HG03442 (cell line): Measurements from ENCODE around the gene HS3ST5.
"Not testable (repeated sequence)": the region's sequence is repeated elsewhere in the genome, so short reads cannot be mapped to it uniquely, and the experiment has no call there.

Experiments
- ATAC-seq: cut with Tn5 transposase; IDR thresholded peaks from one replicate; pipeline ENCODE4 v1.9.1; 2021; ENCODE audit warnings: mild to moderate bottlenecking, moderate library complexity; ENCODE audit not compliant: unreplicated experiment

HS3ST5 gene

GRCh38 chr6:114108119-114109002 lies 234.5 kb downstream of the HS3ST5 start:
- ATAC-seq, result peak; percentile 74

GRCh38 chr6:114106020-114106419 lies 236.8 kb downstream of the HS3ST5 start:
- ATAC-seq, result no peak

DNA sequence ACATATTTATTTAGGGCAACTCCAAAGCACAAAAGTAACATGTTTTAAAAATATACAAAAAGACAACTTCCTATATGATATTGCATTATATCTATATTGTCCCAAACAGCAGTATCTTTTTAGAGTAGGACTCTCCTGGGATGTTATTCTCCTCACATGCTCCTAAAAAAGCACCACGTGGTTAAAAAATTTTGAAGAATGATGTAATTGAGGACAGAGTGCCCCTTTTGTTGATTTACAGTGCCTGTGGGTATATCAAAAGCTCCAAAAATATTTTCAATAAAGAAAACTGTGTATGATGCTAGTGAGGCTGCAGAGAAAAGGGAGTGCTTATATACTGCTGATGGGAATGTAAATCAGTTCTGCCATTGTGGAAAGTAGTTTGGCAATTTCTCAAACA lies 241.6 kb downstream of the HS3ST5 start:
- no peak for ATAC-seq

- no peak for ATAC-seq
These were observed 242.4 kb downstream of the HS3ST5 start for GRCh38 chr6:114100215-114100994.

DNA sequence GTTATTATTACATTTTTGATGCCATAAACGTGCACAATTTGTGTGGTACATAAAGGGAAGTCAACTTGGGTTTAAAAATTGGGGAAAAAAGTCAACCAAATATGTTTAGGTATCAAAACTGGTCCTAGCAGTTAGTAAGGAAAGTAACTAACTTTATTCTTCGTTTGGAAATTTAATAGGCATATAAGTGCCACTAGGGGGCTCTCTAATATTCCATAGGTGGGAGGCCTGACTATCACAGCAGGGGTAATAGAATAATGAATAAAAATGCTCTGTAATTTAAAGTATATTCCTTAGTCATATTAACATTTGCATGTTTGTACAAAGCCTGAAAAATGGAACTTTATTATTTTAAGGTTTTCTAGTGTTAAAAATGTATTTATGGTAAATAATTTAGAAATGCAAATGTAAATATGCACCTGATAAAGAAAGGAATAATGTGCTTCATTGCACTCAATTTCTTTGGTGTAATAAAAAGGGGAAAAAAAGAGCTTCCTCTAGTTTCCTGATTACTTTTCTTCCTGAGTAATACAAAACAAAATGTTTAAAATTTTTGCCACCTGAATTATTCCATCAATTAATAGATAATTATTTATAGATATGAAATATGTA lies 246.2 kb downstream of the HS3ST5 start:
- no peak for ATAC-seq

DNA sequence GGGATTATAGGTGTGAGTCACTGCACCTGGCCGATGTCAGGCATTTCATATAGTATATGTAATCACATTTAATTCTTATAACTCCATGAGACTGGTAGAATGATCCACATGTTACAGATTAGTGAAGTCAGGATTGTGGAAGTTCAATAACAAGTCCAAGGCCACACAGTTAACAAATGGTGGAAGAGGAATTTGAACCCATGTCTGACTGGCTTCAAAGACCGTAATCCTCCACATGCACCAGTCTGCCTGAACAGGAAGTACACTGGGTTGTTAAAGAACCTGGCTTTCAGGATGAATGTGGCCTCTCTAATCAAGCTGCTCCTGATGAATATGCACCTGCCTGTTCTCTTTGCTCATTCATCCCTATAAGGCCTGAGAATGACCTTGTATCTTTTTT lies 249.9 kb downstream of the HS3ST5 start:
- no peak for ATAC-seq

DNA sequence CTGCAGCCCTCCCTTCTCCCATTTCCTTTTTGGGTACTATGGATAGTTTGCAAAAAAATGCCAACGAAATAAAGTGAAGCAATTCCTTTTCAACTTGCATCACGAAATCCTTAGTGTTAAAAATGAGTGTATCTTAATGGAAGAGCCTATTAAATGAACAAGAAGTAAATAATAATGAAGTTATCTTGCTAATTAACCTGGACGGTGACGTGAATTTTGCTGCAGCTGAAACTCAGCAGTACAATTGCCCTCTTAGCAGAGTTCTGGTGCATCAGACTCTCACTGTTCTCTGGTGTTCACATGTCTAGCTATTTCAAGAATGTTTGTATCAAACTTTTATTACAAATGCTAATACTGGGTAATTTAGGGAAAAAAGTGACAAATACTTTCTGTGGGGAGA lies 252.2 kb downstream of the HS3ST5 start:
- no peak for ATAC-seq

GRCh38 chr6:114087496-114087895 lies 255.3 kb downstream of the HS3ST5 start:
- no peak for ATAC-seq

- no peak for ATAC-seq
These were observed 257.6 kb downstream of the HS3ST5 start for GRCh38 chr6:114085211-114085610.

GRCh38 chr6:114084327-114084890 lies 258.4 kb downstream of the HS3ST5 start:
- ATAC-seq, result no peak

GRCh38 chr6:114083251-114083650 lies 259.6 kb downstream of the HS3ST5 start:
- ATAC-seq, result no peak

DNA sequence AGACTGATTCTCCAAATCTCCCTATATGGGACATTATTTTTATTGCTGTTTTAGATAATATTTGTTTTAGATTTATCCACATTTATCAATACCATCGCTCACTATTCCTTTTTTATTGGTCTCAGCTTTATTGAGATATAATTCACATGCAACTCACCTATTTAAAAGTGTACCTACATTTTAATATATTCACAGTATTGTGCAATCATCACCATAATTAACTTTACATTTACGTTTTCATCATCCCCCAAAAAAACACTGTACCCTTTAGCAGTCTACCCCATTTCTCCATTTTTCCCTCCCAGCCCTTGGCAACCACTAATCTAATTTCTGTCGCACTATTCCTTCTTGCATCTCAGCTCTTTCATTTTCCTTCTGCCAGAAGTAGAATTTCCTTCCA lies 261.1 kb downstream of the HS3ST5 start:
- ATAC-seq, result no peak

DNA sequence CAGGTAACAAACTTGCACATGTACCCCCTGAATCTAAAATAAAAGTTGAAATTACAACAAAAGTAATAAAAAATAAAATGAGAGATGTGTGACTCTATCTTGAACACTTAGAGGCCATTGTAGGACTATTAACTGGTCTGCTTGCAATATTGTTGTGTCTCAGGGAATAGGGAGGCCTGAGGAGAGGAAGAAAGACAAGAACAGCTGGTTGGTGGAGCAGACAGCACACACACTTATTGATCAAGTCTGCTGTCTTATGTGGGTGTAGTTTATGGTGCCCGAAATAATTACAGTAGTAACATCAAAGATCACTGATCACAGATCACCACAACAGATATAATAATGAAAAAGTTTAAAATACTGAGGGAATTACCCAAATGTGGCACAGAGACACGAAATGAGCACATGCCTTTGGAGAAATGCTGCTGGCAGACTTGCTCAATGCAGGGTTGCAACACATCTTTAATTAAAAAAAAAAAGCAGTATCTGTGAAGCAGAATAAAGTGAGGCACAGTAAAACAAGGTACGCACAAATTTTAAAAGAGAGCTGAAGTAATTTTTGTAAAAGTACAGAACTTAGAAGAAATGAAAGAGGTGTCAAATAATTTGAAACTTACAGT lies 261.8 kb downstream of the HS3ST5 start:
- no peak for ATAC-seq

DNA sequence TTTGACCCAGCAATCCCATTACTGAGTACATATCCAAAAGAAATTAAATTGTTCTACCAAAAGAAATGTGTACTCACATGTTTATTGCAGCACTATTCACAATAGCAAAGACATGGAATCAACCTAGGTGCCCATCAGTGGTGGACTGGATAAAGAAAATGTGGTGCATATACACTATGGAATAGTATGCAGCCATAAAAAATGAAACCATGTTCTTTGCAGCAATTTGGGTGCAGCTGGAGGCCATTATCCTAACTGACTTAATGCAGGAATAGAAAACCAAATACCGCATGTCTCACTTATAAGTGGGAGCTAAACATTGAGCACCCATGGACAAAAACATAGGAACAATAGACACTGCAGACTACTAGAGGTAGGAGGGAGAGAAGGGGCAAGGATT lies 262.4 kb downstream of the HS3ST5 start:
- not testable (repeated sequence) for ATAC-seq

DNA sequence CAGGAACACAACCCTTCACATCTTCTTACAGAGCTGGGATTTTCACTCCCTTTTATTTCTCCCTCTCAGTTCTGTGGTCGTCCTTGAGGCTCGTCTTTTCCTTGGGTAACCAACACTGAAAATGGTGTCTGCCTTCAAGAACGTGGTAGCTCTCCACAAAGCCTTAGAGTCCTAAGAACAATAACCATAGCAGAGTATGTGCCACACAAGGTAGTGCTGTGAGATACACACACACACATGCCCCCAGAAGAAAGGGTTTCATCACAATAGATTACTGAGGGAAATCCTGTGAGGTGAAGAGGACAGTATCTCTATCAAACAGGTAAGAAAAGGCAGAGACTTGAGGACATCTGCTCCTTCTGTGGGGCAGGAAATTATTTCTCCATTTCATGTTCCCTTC lies 267.0 kb downstream of the HS3ST5 start:
- no peak for ATAC-seq

- no peak for ATAC-seq
These were observed 267.5 kb downstream of the HS3ST5 start for GRCh38 chr6:114075300-114075699.

- no peak for ATAC-seq
These were observed 274.1 kb downstream of the HS3ST5 start for GRCh38 chr6:114068771-114069170.

DNA sequence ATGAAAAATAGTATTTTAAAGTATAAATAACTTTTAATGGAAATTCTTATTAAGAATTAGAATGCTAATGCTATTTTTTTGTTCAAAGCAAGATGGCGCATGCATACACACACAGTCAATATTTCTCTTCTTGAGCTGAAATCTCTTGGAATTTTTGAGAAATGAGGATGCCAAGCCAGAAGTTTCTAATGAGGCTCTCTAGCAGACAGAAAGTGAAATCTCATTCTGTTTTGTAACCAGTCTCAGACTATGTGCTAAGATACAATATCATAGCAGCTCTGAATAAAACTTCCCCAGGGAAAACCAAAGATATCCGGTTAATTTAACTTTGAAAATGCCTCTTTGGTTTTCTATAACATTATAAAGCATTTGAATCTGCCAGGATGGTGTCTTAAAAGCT lies 274.7 kb downstream of the HS3ST5 start:
- ATAC-seq, result no peak

DNA sequence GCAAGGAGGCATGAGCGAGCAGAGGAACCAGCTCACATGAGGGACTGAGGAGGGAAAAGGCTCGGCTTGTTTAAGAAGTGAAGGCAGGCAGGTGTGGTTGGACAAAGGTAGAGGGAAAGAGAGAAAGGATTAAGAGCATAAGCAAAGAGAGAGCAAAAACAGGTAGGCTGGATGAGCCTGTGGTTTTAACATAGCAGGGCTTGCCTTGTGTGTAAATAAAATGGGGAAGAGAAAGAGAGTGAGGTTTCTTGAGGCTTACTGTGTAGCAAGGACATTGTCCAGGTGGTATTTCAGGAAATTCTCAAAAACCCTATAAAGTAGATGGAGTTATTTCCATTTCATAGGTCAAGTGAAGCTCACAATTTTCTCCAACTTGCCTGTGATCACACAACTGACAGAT lies 278.0 kb downstream of the HS3ST5 start:
- peak; percentile 35 for ATAC-seq

DNA sequence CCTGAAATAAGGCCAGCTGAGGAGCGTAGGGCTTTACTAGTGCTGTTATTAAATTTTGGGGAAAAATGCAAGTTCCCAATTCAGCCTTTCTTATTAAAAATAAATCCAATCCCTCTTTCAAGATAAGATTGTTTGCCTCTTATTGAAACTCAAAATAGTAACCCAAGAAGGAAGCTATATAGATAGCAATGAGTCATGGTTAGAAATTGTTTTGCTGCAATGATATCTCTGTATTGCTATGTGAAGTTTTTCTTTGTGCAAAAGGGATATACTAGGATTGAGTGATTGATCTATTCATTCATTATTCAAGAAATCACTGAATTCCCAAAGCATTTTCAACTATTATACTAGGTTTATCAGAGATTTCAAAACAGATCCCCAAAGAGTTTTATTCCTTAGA lies 278.9 kb downstream of the HS3ST5 start:
- no peak for ATAC-seq

DNA sequence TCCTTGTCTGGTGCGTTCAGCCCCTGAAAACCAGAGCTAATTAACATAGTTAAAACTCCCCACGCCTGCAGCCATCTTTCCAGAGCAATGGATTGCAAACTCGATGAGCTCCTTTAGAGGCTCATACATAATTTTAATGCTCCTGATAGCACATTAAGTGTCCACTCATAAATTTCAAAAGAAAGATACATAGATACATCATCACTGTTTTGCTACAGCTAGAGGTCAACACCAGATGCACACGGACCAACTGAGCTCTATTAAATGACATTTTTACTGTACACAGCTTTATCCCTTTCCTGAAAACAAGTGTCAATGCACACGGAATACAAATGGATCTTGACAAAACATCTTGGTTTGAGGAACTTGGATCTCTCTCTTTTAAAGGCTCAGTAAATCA lies 280.6 kb downstream of the HS3ST5 start:
- ATAC-seq, result no peak
